ENCODE data around the gene TRMT44.
A peak's percentile ranks its signal among the peaks of the same experiment; 100 is the strongest.

Gene TRMT44

GRCh38 chr4:8433136-8433535 is 7.4 kb upstream of the TRMT44 start:
- TF ChIP-seq CTCF (IDR thresholded peaks at IDR 0.05; ENCODE audit: extremely low read depth, insufficient read depth, missing control alignments), result no peak
- in situ Hi-C loops (cut with MboI; ENCODE audit: low pct_unique_long_range_greater_than_20kb, low sequenced_read_pairs, unreplicated experiment), result no loop called here
- DNase-seq (ENCODE audit: low spot score), result no peak

GRCh38 chr4:8434251-8435073 is 6.1 kb upstream of the TRMT44 start:
- no peak for TF ChIP-seq CTCF (IDR thresholded peaks at IDR 0.05; ENCODE audit: extremely low read depth, insufficient read depth, missing control alignments)
- in situ Hi-C loops (cut with MboI; ENCODE audit: low pct_unique_long_range_greater_than_20kb, low sequenced_read_pairs, unreplicated experiment), result no loop called here
- no peak for DNase-seq (ENCODE audit: low spot score)

- DNase-seq (ENCODE audit: low spot score), result peak; percentile 65
- no peak for TF ChIP-seq CTCF (IDR thresholded peaks at IDR 0.05; ENCODE audit: extremely low read depth, insufficient read depth, missing control alignments)
- in situ Hi-C loops (cut with MboI; ENCODE audit: low pct_unique_long_range_greater_than_20kb, low sequenced_read_pairs, unreplicated experiment), result no loop called here
These were observed 4.9 kb upstream of the TRMT44 start for GRCh38 chr4:8435656-8436121.

- in situ Hi-C loops (cut with MboI; ENCODE audit: low pct_unique_long_range_greater_than_20kb, low sequenced_read_pairs, unreplicated experiment), result no loop called here
- DNase-seq (ENCODE audit: low spot score), result no peak
- no peak for TF ChIP-seq CTCF (IDR thresholded peaks at IDR 0.05; ENCODE audit: extremely low read depth, insufficient read depth, missing control alignments)
These were observed 3.3 kb upstream of the TRMT44 start for GRCh38 chr4:8437281-8437680.

GRCh38 chr4:8438743-8439142 is 1.8 kb upstream of the TRMT44 start:
- in situ Hi-C loops (cut with MboI; ENCODE audit: low pct_unique_long_range_greater_than_20kb, low sequenced_read_pairs, unreplicated experiment), result no loop called here
- no peak for TF ChIP-seq CTCF (IDR thresholded peaks at IDR 0.05; ENCODE audit: extremely low read depth, insufficient read depth, missing control alignments)

GRCh38 chr4:8439168-8439567 is 1.4 kb upstream of the TRMT44 start:
- TF ChIP-seq CTCF (IDR thresholded peaks at IDR 0.05; ENCODE audit: extremely low read depth, insufficient read depth, missing control alignments), result no peak
- in situ Hi-C loops (cut with MboI; ENCODE audit: low pct_unique_long_range_greater_than_20kb, low sequenced_read_pairs, unreplicated experiment), result no loop called here

More at GRCh38 chr4:8438743-8439142, 1.8 kb upstream of the TRMT44 start:
- DNase-seq (ENCODE audit: low spot score), result no peak

More at GRCh38 chr4:8439168-8439567, 1.4 kb upstream of the TRMT44 start:
- no peak for DNase-seq (ENCODE audit: low spot score)
